ENCODE measurements around the gene PHETA1. TPM values are rescaled to one million over a fixed set of nuclear protein-coding genes. Genes with fewer than 3 reads are reported as not detected.
A peak's percentile ranks its signal among the peaks of the same experiment; 100 is the strongest.

PHETA1 gene, protein sequence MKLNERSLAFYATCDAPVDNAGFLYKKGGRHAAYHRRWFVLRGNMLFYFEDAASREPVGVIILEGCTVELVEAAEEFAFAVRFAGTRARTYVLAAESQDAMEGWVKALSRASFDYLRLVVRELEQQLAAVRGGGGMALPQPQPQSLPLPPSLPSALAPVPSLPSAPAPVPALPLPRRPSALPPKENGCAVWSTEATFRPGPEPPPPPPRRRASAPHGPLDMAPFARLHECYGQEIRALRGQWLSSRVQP
- total RNA-seq (2022) (3.4 and 4.0 TPM in 2 replicates), Bru-seq, nascent RNA (percentile 33 among the genes with signal in this experiment), BruChase-seq, experiment 1, labeled RNA remaining after a 6-hour chase (percentile 39 among the genes with signal in this experiment), BruChase-seq, experiment 2, labeled RNA remaining after a 2-hour chase (percentile 39 among the genes with signal in this experiment)
- long read RNA-seq, partial matches to known transcripts, result 0 of 4 reads
- long read RNA-seq, other reads (novel, unspliced or antisense), result 4 of 4 reads

- no TSS peak for BruUV-seq (replicated peaks)
- Mint-ChIP-seq H3K27ac (ENCODE audit: low read depth, unreplicated experiment) (no peak within 1 kb of the TSS), H3K36me3 (ENCODE audit: insufficient read depth, unreplicated experiment) (no peaks in the 10 kb centered on the region), H3K4me3 (ENCODE audit: unreplicated experiment) (peak within 1 kb of the TSS; percentile 80), H3K4me1 (ENCODE audit: insufficient read depth, unreplicated experiment) (peaks cover 25% of the 10 kb centered on the region), H3K9me3 (ENCODE audit: unreplicated experiment) (no peaks in the 10 kb centered on the region), H3K27me3 (ENCODE audit: insufficient read depth, unreplicated experiment) (no peaks in the 10 kb centered on the region)
- no peak for TF ChIP-seq CTCF (IDR thresholded peaks at IDR 0.05; ENCODE audit: unreplicated experiment)
- ChIA-PET CTCF (interaction anchor here (0.7 to 1.8 kb wide), 9 partner anchors 27 to 937 kb away, joined by 3 to 10 read pairs (median 3); no protein-coding TSS in a partner anchor), POLR2A (interaction anchor here (0.7 to 2.6 kb wide), 9 partner anchors 14 to 1365 kb away, joined by 3 to 16 read pairs (median 3); no protein-coding TSS in a partner anchor)
- intact Hi-C loops (cut with micrococcal nuclease), result no loop called here
- DNase-seq (ENCODE audit: unreplicated experiment), result peak; percentile 89
Observed at GRCh38 chr12:111368788-111369495, at the start of gene PHETA1. Gene PHETA1 (minus strand): TSS chr12:111369095. CDS start chr12:111363427, 5,668 bp downstream.

DNA sequence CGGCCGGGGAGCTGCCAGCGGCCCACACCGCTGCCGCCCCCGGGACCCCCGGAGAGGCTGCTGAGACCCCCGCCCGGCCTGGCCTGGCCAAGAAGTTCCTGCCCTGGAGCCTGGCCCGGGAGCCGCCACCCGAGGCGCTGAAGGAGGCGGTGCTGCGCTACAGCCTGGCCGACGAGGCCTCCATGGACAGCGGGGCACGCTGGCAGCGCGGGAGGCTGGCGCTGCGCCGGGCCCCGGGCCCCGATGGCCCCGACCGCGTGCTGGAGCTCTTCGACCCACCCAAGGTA, 49.6 kb upstream of the PHETA1 start:
- peaks cover 4% of the 10 kb centered on the region for H3K4me1 Mint-ChIP-seq (ENCODE audit: insufficient read depth, unreplicated experiment)
- H3K27ac Mint-ChIP-seq (ENCODE audit: low read depth, unreplicated experiment), result no peak overlapping the region
- H3K27me3 Mint-ChIP-seq (ENCODE audit: insufficient read depth, unreplicated experiment), result no peaks in the 10 kb centered on the region
- TF ChIP-seq CTCF (IDR thresholded peaks at IDR 0.05; ENCODE audit: unreplicated experiment), result no peak
- no TSS peak for BruUV-seq (replicated peaks)
- no peaks in the 10 kb centered on the region for H3K9me3 Mint-ChIP-seq (ENCODE audit: unreplicated experiment)
- POLR2A ChIA-PET, result no interaction called here
- CTCF ChIA-PET, result interaction anchor here (0.5 to 1.4 kb wide), 2 partner anchors 22 to 1177 kb away, joined by 3 to 7 read pairs; no protein-coding TSS in a partner anchor
- DNase-seq (ENCODE audit: unreplicated experiment), result no peak
- peaks cover 4% of the 10 kb centered on the region for H3K36me3 Mint-ChIP-seq (ENCODE audit: insufficient read depth, unreplicated experiment)
- H3K4me3 Mint-ChIP-seq (ENCODE audit: unreplicated experiment), result no peak overlapping the region
- intact Hi-C loops (cut with micrococcal nuclease), result no loop called here

DNA sequence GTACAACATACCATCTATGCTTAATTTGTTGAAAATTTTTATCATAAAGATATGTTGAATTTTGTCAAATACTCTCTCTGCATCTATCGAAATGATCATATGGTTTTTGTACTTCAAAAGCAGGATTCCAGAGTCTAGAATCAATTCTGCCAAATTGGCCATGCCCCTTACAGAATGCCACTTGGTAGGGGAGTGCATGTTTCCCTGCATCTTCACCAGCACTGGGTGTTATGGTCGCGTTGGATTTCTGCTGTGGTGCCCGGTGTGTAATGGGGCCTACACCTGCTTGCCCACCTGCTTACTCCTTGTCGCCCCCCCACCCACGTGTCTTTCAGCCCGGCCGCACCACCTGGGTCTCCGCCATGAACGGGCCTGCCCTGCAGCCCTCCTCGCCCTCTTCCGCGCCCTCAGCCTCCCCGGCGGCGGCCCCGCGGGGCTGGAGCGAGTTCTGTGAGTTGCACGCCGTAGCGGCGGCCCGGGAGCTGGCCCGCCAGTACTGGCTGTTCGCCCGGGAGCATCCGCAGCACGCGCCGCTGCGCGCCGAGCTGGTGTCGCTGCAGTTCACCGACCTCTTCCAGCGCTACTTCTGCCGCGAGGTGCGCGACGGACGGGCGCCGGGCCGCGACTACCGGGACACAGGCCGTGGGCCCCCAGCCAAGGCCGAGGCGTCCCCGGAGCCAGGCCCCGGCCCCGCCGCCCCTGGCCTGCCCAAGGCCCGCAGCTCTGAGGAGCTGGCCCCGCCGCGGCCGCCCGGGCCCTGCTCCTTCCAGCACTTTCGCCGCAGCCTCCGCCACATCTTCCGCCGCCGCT, 49.1 kb upstream of the PHETA1 start:
- H3K4me3 Mint-ChIP-seq (ENCODE audit: unreplicated experiment), result no peak overlapping the region
- ChIA-PET CTCF (no interaction called here), POLR2A (no interaction called here)
- H3K36me3 Mint-ChIP-seq (ENCODE audit: insufficient read depth, unreplicated experiment), result peaks cover 4% of the 10 kb centered on the region
- BruUV-seq (replicated peaks), result no TSS peak
- no peaks in the 10 kb centered on the region for H3K27me3 Mint-ChIP-seq (ENCODE audit: insufficient read depth, unreplicated experiment)
- intact Hi-C loops (cut with micrococcal nuclease), result no loop called here
- no peak for TF ChIP-seq CTCF (IDR thresholded peaks at IDR 0.05; ENCODE audit: unreplicated experiment)
- peaks cover 8% of the 10 kb centered on the region for H3K4me1 Mint-ChIP-seq (ENCODE audit: insufficient read depth, unreplicated experiment)
- DNase-seq (ENCODE audit: unreplicated experiment), result no peak
- no peaks in the 10 kb centered on the region for H3K9me3 Mint-ChIP-seq (ENCODE audit: unreplicated experiment)
- H3K27ac Mint-ChIP-seq (ENCODE audit: low read depth, unreplicated experiment), result no peak overlapping the region

GRCh38 chr12:111417290-111417689, 48.4 kb upstream of the PHETA1 start:
- Mint-ChIP-seq H3K9me3 (ENCODE audit: unreplicated experiment) (no peaks in the 10 kb centered on the region), H3K4me1 (ENCODE audit: insufficient read depth, unreplicated experiment) (peaks cover 8% of the 10 kb centered on the region), H3K27me3 (ENCODE audit: insufficient read depth, unreplicated experiment) (no peaks in the 10 kb centered on the region), H3K27ac (ENCODE audit: low read depth, unreplicated experiment) (no peak overlapping the region), H3K4me3 (ENCODE audit: unreplicated experiment) (no peak overlapping the region), H3K36me3 (ENCODE audit: insufficient read depth, unreplicated experiment) (peaks cover 4% of the 10 kb centered on the region)
- no peak for DNase-seq (ENCODE audit: unreplicated experiment)
- POLR2A ChIA-PET, result no interaction called here
- TF ChIP-seq CTCF (IDR thresholded peaks at IDR 0.05; ENCODE audit: unreplicated experiment), result no peak
- no TSS peak for BruUV-seq (replicated peaks)
- intact Hi-C loops (cut with micrococcal nuclease), result no loop called here
- CTCF ChIA-PET, result no interaction called here
